Adrenal gland (tissue), 12 donors: ENCODE data around the gene AGK. TPM values are rescaled to one million over a fixed set of nuclear protein-coding genes. Genes with fewer than 3 reads are reported as not detected.

Experiments
- DNase-seq, 7 donors: peaks; one replicate each; pipeline ENCODE4 v3.0.0-alpha.2; 2019 to 2020
- H3K27ac ChIP-seq, 5 donors: fragments of 200-600 bp; sonication (generic) in 4 of 5; 1 replicate in 3 of 5; 2 replicates in 2 of 5; pipeline versions ENCODE4 v1.5.1 to v1.8.0; 2016 to 2020; ENCODE audit warnings: mild to moderate bottlenecking in 1 of 5
- H3K27me3 ChIP-seq: fragments of 200-600 bp; 2 replicates; pipeline ENCODE4 v1.8.0; 2021
- H3K36me3 ChIP-seq, 2 donors: fragments of 200-600 bp; replicated peaks in 1 of 2; 1 replicate in 1 of 2; 2 replicates in 1 of 2; pipeline versions ENCODE4 v1.5.1 to v1.8.0; 2018 to 2022
- H3K4me1 ChIP-seq, 2 donors: fragments of 200-600 bp; replicated peaks in 1 of 2; 1 replicate in 1 of 2; 2 replicates in 1 of 2; pipeline versions ENCODE4 v1.5.1 to v1.8.0; 2018 to 2021
- H3K4me3 ChIP-seq, 4 donors: fragments of 200-600 bp; sonication (generic) in 3 of 4; one replicate each; pipeline ENCODE4 v1.5.1; 2016 to 2018
- H3K9me3 ChIP-seq, 3 donors: fragments of 200-600 bp; sonication (generic) in 1 of 3; replicated peaks in 1 of 3; 1 replicate in 2 of 3; 2 replicates in 1 of 3; pipeline versions ENCODE4 v1.5.1 to v1.8.0; 2016 to 2021
- CTCF ChIP-seq, 6 experiments: fragments of 450-650 bp in 4 of 6; fragments of 200-600 bp in 2 of 6; sonication (generic) in 1 of 6; IDR thresholded peaks; 1 replicate in 5 of 6; 2 replicates in 1 of 6; pipeline versions ENCODE4 v1.5.1 to v1.8.0; 2016 to 2021; ENCODE audit warnings: antibody characterized with exemption in 6 of 6, mild to moderate bottlenecking in 2 of 6, moderate library complexity in 1 of 6
- POLR2A ChIP-seq, 2 donors: fragments of 450-650 bp; IDR thresholded peaks; one replicate each; pipeline ENCODE4 v1.6.1; 2017; ENCODE audit warnings: antibody characterized with exemption in 2 of 2, mild to moderate bottlenecking in 2 of 2, moderate library complexity in 1 of 2
- WGBS, 4 donors: extraction: QIAGEN DNeasy Blood & Tissue Kit in 2 of 4; methylation state at CpG; one replicate each; pipeline versions ENCODE4 v1.1.5 to v1.1.7; 2013 to 2017; 5-methylcytosine and 5-hydroxymethylcytosine counted together
- intact Hi-C, 2 donors: fragments of 100-400 bp; cut with DNase I; formaldehyde crosslinking; loops; one replicate each; pipeline versions ENCODE4 v1.14.1 to v1.15.0; 2022 to 2023
- polyA plus RNA-seq, 3 donors: library from polyadenylated mRNA; stranded (reverse); fragments of 200-250 nt in 2 of 3; fragments of 350-450 nt in 1 of 3; fragmentation: Illumina TruSeq in 1 of 3; extraction: RNeasy Lipid Tissue Mini Kit (QIAGEN cat#74804) in 1 of 3; gene quantifications; one replicate each; pipeline ENCODE4 v1.2.3, GENCODE V29; 2013 to 2014
- total RNA-seq, 9 donors: library from RNA; depleted of rRNA in 4 of 9; stranded (reverse); fragments of >200 nt in 4 of 9; fragments of 120-200 nt in 1 of 9; fragmentation: NEBNext Ultra II Directional in 1 of 9; extraction: Animal tissue kit (Norgen Biotek cat#: 25700) in 1 of 9; gene quantifications; one replicate each; pipeline versions ENCODE4 v1.1.0 to v1.2.4, GENCODE V29; 2013 to 2023
- donor health status: healthy with polysubstance abuse.
- donor health status: Bipolar disorder and iron deficiency.
- donor health status: DM: yes; HTN: yes; CAD: no.
- donor health status: DM: no; HTN: no; CAD: no.
- donor health status: DM: no; HTN: no; CAD: no.
- donor health status: DM: yes; HTN: yes; CAD: no.

The AGK gene
- total and polyA plus RNA-seq, 12 donors = 11.1 to 89.9 (median 28.3) TPM

- no peak for TF ChIP-seq POLR2A (IDR thresholded peaks at IDR 0.05)
- no peak for TF ChIP-seq CTCF (IDR thresholded peaks at IDR 0.05)
- H3K27ac ChIP-seq = no peak overlapping the region
- intact Hi-C loops = no loop called here
- H3K4me3 ChIP-seq = no peak overlapping the region
- DNase-seq = no peak
- no peaks in the 10 kb centered on the region for H3K36me3 ChIP-seq
- WGBS, 4 donors = 79 to 89% (median 84%) methylated on average over 3 of the region's 3 CpGs
- H3K4me1 ChIP-seq = no peaks in the 10 kb centered on the region
- H3K9me3 ChIP-seq = no peaks in the 10 kb centered on the region
- no peaks in the 10 kb centered on the region for H3K27me3 ChIP-seq
Measured at GRCh38 chr7:141584935-141585334, 33.7 kb downstream of the AGK start.

- Histone ChIP-seq H3K36me3 (no peaks in the 10 kb centered on the region), H3K27me3 (no peaks in the 10 kb centered on the region), H3K9me3 (no peaks in the 10 kb centered on the region), H3K4me3 (no peak overlapping the region), H3K27ac (no peak overlapping the region), H3K4me1 (no peaks in the 10 kb centered on the region)
- no peak for DNase-seq
- 72 to 79% (median 76%) methylated on average over 6 of the region's 6 CpGs for WGBS, 4 donors
- intact Hi-C loops = no loop called here
- TF ChIP-seq CTCF (IDR thresholded peaks at IDR 0.05) = no peak
- TF ChIP-seq POLR2A (IDR thresholded peaks at IDR 0.05) = no peak
Measured at GRCh38 chr7:141585592-141586510, 34.6 kb downstream of the AGK start.

DNA sequence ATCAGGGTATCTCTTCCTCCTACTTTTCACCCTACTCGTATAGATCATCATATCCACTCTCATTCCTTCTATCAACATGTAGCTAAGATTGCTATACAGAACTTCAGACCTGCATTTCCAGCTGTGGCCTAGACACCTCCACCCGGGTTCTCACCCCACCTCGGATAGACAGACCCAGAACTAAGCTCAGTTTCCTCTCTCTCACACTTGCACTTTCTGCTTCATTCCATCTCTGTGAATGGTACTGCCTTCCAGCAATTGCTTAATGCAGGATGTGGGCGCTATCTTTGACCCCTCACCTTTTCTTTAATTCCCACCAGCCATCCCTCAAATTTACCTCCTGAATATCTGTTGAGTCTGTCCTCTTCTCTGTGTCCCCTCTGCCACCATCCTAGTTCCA lies 35.7 kb downstream of the AGK start:
- H3K4me1 ChIP-seq = peaks cover 0 to 5% of the 10 kb centered on the region in 2 donors
- H3K4me3 ChIP-seq = no peak overlapping the region
- no peak for DNase-seq

DNA sequence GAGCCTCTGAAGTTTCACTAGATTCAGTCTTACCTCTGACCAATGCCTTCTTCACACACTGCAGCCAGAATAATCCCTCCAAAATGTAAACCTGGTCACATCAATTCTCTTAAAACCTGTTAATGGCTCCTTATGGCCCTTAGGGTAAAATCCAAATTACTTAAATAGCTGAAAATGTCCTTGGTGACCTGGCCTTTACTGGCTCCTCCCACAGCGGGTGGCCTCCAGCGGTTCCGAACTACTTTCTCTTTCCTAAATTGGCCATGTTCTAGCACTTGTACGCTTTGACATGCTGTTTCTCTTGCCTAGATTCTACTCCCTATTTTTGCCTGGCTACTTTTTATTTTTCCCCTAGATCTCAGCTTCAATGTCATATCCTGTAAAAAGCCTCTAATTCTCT lies 36.1 kb downstream of the AGK start:
- Histone ChIP-seq H3K4me3 (no peak overlapping the region), H3K27me3 (no peaks in the 10 kb centered on the region), H3K4me1 (peaks cover 0 to 6% of the 10 kb centered on the region in 2 donors), H3K27ac (no peak overlapping the region), H3K9me3 (no peaks in the 10 kb centered on the region), H3K36me3 (no peaks in the 10 kb centered on the region)
- intact Hi-C loops = no loop called here
- no peak for TF ChIP-seq CTCF (IDR thresholded peaks at IDR 0.05)
- WGBS, 4 donors = 73 to 89% (median 84%) methylated on average over 4 of the region's 4 CpGs
- DNase-seq = no peak

More for the DNA sequence above, 35.7 kb downstream of the AGK start:
- H3K9me3 ChIP-seq = no peaks in the 10 kb centered on the region
- H3K36me3 ChIP-seq = no peaks in the 10 kb centered on the region
- H3K27ac ChIP-seq = no peak overlapping the region
- 77 to 95% (median 91%) methylated on average over 4 of the region's 4 CpGs for WGBS, 4 donors
- intact Hi-C loops = no loop called here
- no peak for TF ChIP-seq CTCF (IDR thresholded peaks at IDR 0.05)
- TF ChIP-seq POLR2A (IDR thresholded peaks at IDR 0.05) = no peak
- H3K27me3 ChIP-seq = no peaks in the 10 kb centered on the region
